Measurements from ENCODE around the gene MYH14.

DNA sequence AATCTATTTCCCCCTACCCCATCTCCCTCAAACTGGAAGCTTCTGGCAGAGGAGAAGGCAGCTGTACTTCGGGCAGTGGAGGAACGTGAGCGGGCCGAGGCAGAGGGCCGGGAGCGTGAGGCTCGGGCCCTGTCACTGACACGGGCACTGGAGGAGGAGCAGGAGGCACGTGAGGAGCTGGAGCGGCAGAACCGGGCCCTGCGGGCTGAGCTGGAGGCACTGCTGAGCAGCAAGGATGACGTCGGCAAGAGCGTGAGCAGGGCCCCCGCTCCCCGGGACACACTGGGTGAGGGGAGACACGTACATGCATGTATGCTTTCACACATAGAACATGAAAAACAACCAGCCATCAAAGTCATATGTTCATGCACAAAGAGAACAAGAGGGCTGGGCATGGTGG, 83.0 kb downstream of the MYH14 start:
- TF ChIP-seq CTCF (IDR thresholded peaks at IDR 0.05; ENCODE audit: low read depth, low read length, poor library complexity, severe bottlenecking) (no peak), EZH2phosphoT487 (IDR thresholded peaks at IDR 0.05; ENCODE audit: borderline replicate concordance, low read length) (no peak)

All from DOHH2 (cell line).